ENCODE measurements around the gene ZNF132.

The ZNF132 gene

DNA sequence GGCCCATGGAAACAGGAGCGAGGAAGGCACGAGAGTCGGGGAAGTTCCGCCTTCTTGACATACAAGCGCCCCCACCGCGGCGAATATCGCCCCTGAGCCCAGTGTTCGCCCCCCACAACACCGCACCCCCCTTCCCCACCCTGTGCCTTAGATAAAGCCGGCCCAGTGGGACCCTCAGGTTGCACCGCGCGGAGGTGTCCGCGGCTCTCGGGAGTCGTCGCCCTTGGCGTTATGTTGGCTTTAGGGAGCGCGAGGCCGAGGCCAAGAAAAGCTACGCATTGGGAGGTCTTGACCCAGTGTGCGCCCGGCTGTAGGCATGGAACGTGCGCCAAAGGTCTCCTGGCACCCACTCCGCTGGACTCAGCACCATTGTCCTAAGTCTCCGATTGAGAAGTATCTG lies 603 bp upstream of the ZNF132 start:
- ChIA-PET CTCF (no interaction called here), POLR2A (no interaction called here)
- DNase-seq (ENCODE audit: extremely low spot score), result no peak
- TF ChIP-seq FOXK2 (IDR thresholded peaks at IDR 0.05) (no peak), ZNF384 (IDR thresholded peaks at IDR 0.05) (no peak), FOXA1 (IDR thresholded peaks at IDR 0.05) (no peak), LEF1 (IDR thresholded peaks at IDR 0.05; ENCODE audit: borderline replicate concordance) (no peak), TARDBP (IDR thresholded peaks at IDR 0.05) (no peak), HDGF (IDR thresholded peaks at IDR 0.05; ENCODE audit: borderline replicate concordance) (no peak), NFRKB (IDR thresholded peaks at IDR 0.05) (no peak), SUZ12 (IDR thresholded peaks at IDR 0.05) (no peak), FOXM1 (IDR thresholded peaks at IDR 0.05; ENCODE audit: borderline replicate concordance) (no peak), ELF4 (IDR thresholded peaks at IDR 0.05) (no peak), CTBP1 (IDR thresholded peaks at IDR 0.05; ENCODE audit: borderline replicate concordance) (no peak), L3MBTL2 (conservative IDR thresholded peaks at IDR 0.05) (no peak)

DNA sequence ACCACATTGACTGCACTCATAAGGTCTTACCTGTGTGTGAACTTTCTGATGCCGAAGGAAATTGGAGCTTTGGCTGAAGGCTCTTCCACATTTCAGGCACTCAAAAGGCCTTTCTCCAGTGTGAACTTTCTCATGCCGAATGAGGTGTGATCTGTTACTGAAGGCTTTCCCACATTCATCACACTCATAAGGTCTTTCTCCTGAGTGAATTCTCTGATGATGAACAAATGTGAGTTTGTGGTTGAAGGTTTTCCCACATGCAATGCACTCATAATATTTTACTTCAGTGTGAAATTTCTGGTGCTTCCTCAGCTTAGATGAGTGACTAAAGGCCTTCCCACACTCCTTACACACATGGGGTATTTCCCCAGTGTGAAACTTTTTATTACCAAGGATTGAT lies 5.7 kb downstream of the ZNF132 start:
- TF ChIP-seq LEF1 (IDR thresholded peaks at IDR 0.05; ENCODE audit: borderline replicate concordance) (no peak), FOXK2 (IDR thresholded peaks at IDR 0.05) (no peak), TARDBP (IDR thresholded peaks at IDR 0.05) (no peak), BHLHE40 (IDR thresholded peaks at IDR 0.05; ENCODE audit: borderline replicate concordance) (no peak), L3MBTL2 (conservative IDR thresholded peaks at IDR 0.05) (no peak), FOXA1 (IDR thresholded peaks at IDR 0.05) (no peak), ARNT (IDR thresholded peaks at IDR 0.05) (no peak), SP1 (IDR thresholded peaks at IDR 0.05) (no peak)
- no peak for DNase-seq (ENCODE audit: extremely low spot score)
- CTCF ChIA-PET, result no interaction called here
- POLR2A ChIA-PET, result interaction anchor here (1.5 kb wide), 1 partner anchor 26 kb away, joined by 4 read pairs; the partner anchor contains the start of gene ZNF584

GRCh38 chr19:58429745-58430144 lies 10.2 kb downstream of the ZNF132 start:
- ChIA-PET POLR2A (interaction anchor here (0.6 kb wide), 1 partner anchor 13 kb away, joined by 3 read pairs; no protein-coding TSS in a partner anchor), CTCF (no interaction called here)
- DNase-seq (ENCODE audit: extremely low spot score), result no peak
- no peak for TF ChIP-seq BHLHE40 (IDR thresholded peaks at IDR 0.05; ENCODE audit: borderline replicate concordance)
- TF ChIP-seq, protein P1, sequence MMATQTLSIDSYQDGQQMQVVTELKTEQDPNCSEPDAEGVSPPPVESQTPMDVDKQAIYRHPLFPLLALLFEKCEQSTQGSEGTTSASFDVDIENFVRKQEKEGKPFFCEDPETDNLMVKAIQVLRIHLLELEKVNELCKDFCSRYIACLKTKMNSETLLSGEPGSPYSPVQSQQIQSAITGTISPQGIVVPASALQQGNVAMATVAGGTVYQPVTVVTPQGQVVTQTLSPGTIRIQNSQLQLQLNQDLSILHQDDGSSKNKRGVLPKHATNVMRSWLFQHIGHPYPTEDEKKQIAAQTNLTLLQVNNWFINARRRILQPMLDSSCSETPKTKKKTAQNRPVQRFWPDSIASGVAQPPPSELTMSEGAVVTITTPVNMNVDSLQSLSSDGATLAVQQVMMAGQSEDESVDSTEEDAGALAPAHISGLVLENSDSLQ (IDR thresholded peaks at IDR 0.05), result peak; percentile 19; the same call in 1 of the 2 replicates

- DNase-seq (ENCODE audit: extremely low spot score), result no peak
- POLR2A ChIA-PET, result no interaction called here
- CTCF ChIA-PET, result no interaction called here
- TF ChIP-seq ELF4 (IDR thresholded peaks at IDR 0.05) (no peak), HDGF (IDR thresholded peaks at IDR 0.05; ENCODE audit: borderline replicate concordance) (no peak), L3MBTL2 (conservative IDR thresholded peaks at IDR 0.05) (no peak), NFRKB (IDR thresholded peaks at IDR 0.05) (no peak), BHLHE40 (IDR thresholded peaks at IDR 0.05; ENCODE audit: borderline replicate concordance) (no peak), CTBP1 (IDR thresholded peaks at IDR 0.05; ENCODE audit: borderline replicate concordance) (no peak), SUZ12 (IDR thresholded peaks at IDR 0.05) (no peak), ARNT (IDR thresholded peaks at IDR 0.05) (no peak), TARDBP (IDR thresholded peaks at IDR 0.05) (no peak), FOXM1 (IDR thresholded peaks at IDR 0.05; ENCODE audit: borderline replicate concordance) (no peak), SP1 (IDR thresholded peaks at IDR 0.05) (no peak), FOXK2 (IDR thresholded peaks at IDR 0.05) (no peak), LEF1 (IDR thresholded peaks at IDR 0.05; ENCODE audit: borderline replicate concordance) (no peak)
- TF ChIP-seq, protein P1 (IDR thresholded peaks at IDR 0.05), result no peak
These were observed 11.3 kb downstream of the ZNF132 start for GRCh38 chr19:58428617-58429016.

DNA sequence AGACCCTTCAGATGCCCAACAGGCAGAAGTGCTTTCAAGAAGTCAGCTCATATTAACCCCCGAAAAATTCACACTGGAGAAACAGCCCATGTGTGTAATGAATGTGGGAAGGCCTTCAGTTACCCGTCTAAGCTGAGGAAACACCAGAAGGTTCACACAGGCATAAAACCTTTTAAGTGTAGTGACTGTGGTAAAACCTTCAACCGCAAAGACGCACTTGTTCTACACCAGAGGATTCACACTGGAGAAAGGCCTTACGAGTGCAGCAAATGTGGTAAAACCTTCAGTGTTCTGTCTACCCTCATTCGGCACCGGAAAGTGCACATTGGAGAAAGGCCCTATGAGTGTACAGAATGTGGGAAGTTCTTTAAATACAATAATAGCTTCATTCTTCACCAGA lies 22.9 kb downstream of the ZNF132 start:
- TF ChIP-seq ZNF384 (IDR thresholded peaks at IDR 0.05) (no peak), LEF1 (IDR thresholded peaks at IDR 0.05; ENCODE audit: borderline replicate concordance) (no peak), L3MBTL2 (conservative IDR thresholded peaks at IDR 0.05) (no peak), ELF4 (IDR thresholded peaks at IDR 0.05) (no peak), ARNT (IDR thresholded peaks at IDR 0.05) (no peak), CTBP1 (IDR thresholded peaks at IDR 0.05; ENCODE audit: borderline replicate concordance) (no peak), TARDBP (IDR thresholded peaks at IDR 0.05) (no peak), FOXM1 (IDR thresholded peaks at IDR 0.05; ENCODE audit: borderline replicate concordance) (no peak), NFRKB (IDR thresholded peaks at IDR 0.05) (no peak), FOXA1 (IDR thresholded peaks at IDR 0.05) (no peak), SUZ12 (IDR thresholded peaks at IDR 0.05) (no peak), SP1 (IDR thresholded peaks at IDR 0.05) (no peak), HDGF (IDR thresholded peaks at IDR 0.05; ENCODE audit: borderline replicate concordance) (no peak), FOXK2 (IDR thresholded peaks at IDR 0.05) (no peak), BHLHE40 (IDR thresholded peaks at IDR 0.05; ENCODE audit: borderline replicate concordance) (no peak)
- TF ChIP-seq, protein P1 (IDR thresholded peaks at IDR 0.05), result no peak
- CTCF ChIA-PET, result no interaction called here
- no peak for DNase-seq (ENCODE audit: extremely low spot score)
- POLR2A ChIA-PET, result interaction anchor here (1.5 kb wide), 1 partner anchor 9 kb away, joined by 6 read pairs; the partner anchor contains the start of gene ZNF584

GRCh38 chr19:58416604-58417003 lies 23.3 kb downstream of the ZNF132 start:
- CTCF ChIA-PET, result no interaction called here
- no peak for TF ChIP-seq TARDBP (IDR thresholded peaks at IDR 0.05)
- no peak for TF ChIP-seq ARNT (IDR thresholded peaks at IDR 0.05)
- TF ChIP-seq ELF4 (IDR thresholded peaks at IDR 0.05), result no peak
- no peak for TF ChIP-seq HDGF (IDR thresholded peaks at IDR 0.05; ENCODE audit: borderline replicate concordance)
- no peak for TF ChIP-seq CTBP1 (IDR thresholded peaks at IDR 0.05; ENCODE audit: borderline replicate concordance)
- TF ChIP-seq LEF1 (IDR thresholded peaks at IDR 0.05; ENCODE audit: borderline replicate concordance), result no peak
- no peak for TF ChIP-seq SUZ12 (IDR thresholded peaks at IDR 0.05)
- no peak for TF ChIP-seq BHLHE40 (IDR thresholded peaks at IDR 0.05; ENCODE audit: borderline replicate concordance)
- no peak for TF ChIP-seq FOXA1 (IDR thresholded peaks at IDR 0.05)
- POLR2A ChIA-PET, result no interaction called here
- no peak for DNase-seq (ENCODE audit: extremely low spot score)
